ENCODE data around the gene FBXL20.

Gene FBXL20

DNA sequence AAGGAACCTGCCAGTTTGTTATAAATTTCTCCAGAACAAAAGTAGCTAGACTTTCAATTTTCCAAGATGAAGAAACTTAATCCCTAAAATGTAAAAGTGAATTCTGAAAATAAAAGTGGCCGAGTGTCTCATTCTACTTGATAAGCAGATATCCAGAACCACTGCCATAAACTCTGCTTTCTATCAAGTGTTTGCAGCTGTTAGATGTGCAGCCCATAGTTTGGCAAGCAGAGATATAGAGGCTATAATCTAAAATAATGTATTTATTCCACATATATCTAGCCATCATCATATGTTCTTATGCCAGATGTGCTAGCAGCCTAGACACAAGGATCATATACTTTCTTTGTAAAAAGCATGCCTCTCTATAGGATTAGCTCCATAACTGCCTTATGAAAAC, 14.7 kb upstream of the FBXL20 start:
- no peak overlapping the region for H3K4ac ChIP-seq (ENCODE audit: low read depth, low read length)
- H3K79me2 ChIP-seq (ENCODE audit: control insufficient read depth, insufficient read depth, low read length, poor library complexity), result no peaks in the 10 kb centered on the region
- no peak overlapping the region for H3K18ac ChIP-seq (ENCODE audit: low read length)
- DNase-seq, result no peak
- no peak overlapping the region for H3K4me3 ChIP-seq (ENCODE audit: low read depth, low read length)
- no peak overlapping the region for H2BK5ac ChIP-seq (ENCODE audit: low read depth, low read length, poor library complexity)
- H3K79me1 ChIP-seq (ENCODE audit: low read length), result no peaks in the 10 kb centered on the region
- H2BK120ac ChIP-seq (ENCODE audit: insufficient read depth, low read length, poor library complexity), result no peak overlapping the region
- H3K14ac ChIP-seq (ENCODE audit: low read length), result no peak overlapping the region
- H3K9ac ChIP-seq (ENCODE audit: low read length), result no peak overlapping the region
- no peak overlapping the region for H2BK12ac ChIP-seq (ENCODE audit: low read length)
- H4K12ac ChIP-seq (ENCODE audit: low read depth, low read length), result no peak overlapping the region
- no peak overlapping the region for H4K91ac ChIP-seq (ENCODE audit: low read depth, low read length)
- H3K4me1 ChIP-seq (ENCODE audit: control insufficient read depth in 1 of 2, insufficient read depth in 2 of 2, low read length in 2 of 2), result no peaks in the 10 kb centered on the region
- no peak overlapping the region for H4K8ac ChIP-seq (ENCODE audit: low read depth, low read length)
- no peak overlapping the region for H2AK5ac ChIP-seq (ENCODE audit: low read length)
- H3K27me3 ChIP-seq (ENCODE audit: insufficient read depth, low read length), result no peaks in the 10 kb centered on the region
- no peak overlapping the region for H2AFZ ChIP-seq (ENCODE audit: insufficient read depth, low read length, poor library complexity)
- no peaks in the 10 kb centered on the region for H3K9me3 ChIP-seq (ENCODE audit: insufficient read depth, low read depth, low read length)
- H3K4me2 ChIP-seq (ENCODE audit: low read length), result no peak overlapping the region
- H3K23ac ChIP-seq (ENCODE audit: low read length), result no peak overlapping the region
- H3K36me3 ChIP-seq (ENCODE audit: control insufficient read depth in 1 of 2, insufficient read depth in 2 of 2, low read length in 2 of 2), result peaks cover 49 to 55% of the 10 kb centered on the region in 2 experiments
- no peak overlapping the region for H3K27ac ChIP-seq (ENCODE audit: low read depth, low read length)
- WGBS (ENCODE audit: extremely low coverage, insufficient coverage, insufficient read length), result no CpG with 5 or more reads among the region's 1 CpG

DNA sequence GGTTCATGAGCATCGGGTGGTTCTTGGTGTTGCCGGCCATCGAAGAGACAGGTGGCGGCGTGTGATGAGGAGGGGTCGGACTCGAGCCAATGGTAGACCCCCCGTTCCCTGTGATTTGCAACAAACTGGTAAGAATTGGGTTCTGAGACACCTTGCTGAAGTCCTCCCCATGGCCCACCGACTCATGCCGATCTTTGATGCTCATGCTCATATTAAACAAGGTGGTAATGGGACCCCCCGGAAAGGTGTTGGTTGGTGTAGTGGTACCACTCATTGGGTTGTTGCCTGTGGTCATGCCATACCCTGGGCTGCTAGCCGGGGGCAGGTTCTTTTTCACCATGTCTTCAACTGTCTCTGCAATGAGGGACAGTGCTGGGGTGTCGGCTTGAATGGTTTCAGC, 8.9 kb upstream of the FBXL20 start:
- no peak overlapping the region for H3K4me3 ChIP-seq (ENCODE audit: low read depth, low read length)
- H4K91ac ChIP-seq (ENCODE audit: low read depth, low read length), result no peak overlapping the region
- no peak overlapping the region for H2AK5ac ChIP-seq (ENCODE audit: low read length)
- H2BK5ac ChIP-seq (ENCODE audit: low read depth, low read length, poor library complexity), result no peak overlapping the region
- no peaks in the 10 kb centered on the region for H3K27me3 ChIP-seq (ENCODE audit: insufficient read depth, low read length)
- no peaks in the 10 kb centered on the region for H3K4me1 ChIP-seq (ENCODE audit: control insufficient read depth in 1 of 2, insufficient read depth in 2 of 2, low read length in 2 of 2)
- WGBS (ENCODE audit: extremely low coverage, insufficient coverage, insufficient read length), result no CpG with 5 or more reads among the region's 13 CpGs
- H3K27ac ChIP-seq (ENCODE audit: low read depth, low read length), result no peak overlapping the region
- H2AFZ ChIP-seq (ENCODE audit: insufficient read depth, low read length, poor library complexity), result no peak overlapping the region
- no peak overlapping the region for H3K9ac ChIP-seq (ENCODE audit: low read length)
- no peak for DNase-seq
- no peak overlapping the region for H3K4ac ChIP-seq (ENCODE audit: low read depth, low read length)
- H3K4me2 ChIP-seq (ENCODE audit: low read length), result no peak overlapping the region
- no peaks in the 10 kb centered on the region for H3K9me3 ChIP-seq (ENCODE audit: insufficient read depth, low read depth, low read length)
- no peak overlapping the region for H4K8ac ChIP-seq (ENCODE audit: low read depth, low read length)
- H2BK120ac ChIP-seq (ENCODE audit: insufficient read depth, low read length, poor library complexity), result no peak overlapping the region
- no peaks in the 10 kb centered on the region for H3K79me2 ChIP-seq (ENCODE audit: control insufficient read depth, insufficient read depth, low read length, poor library complexity)
- H2BK12ac ChIP-seq (ENCODE audit: low read length), result no peak overlapping the region
- peaks cover 45 to 62% of the 10 kb centered on the region in 2 experiments for H3K36me3 ChIP-seq (ENCODE audit: control insufficient read depth in 1 of 2, insufficient read depth in 2 of 2, low read length in 2 of 2)
- no peaks in the 10 kb centered on the region for H3K79me1 ChIP-seq (ENCODE audit: low read length)
- no peak overlapping the region for H3K18ac ChIP-seq (ENCODE audit: low read length)
- H3K23ac ChIP-seq (ENCODE audit: low read length), result no peak overlapping the region
- no peak overlapping the region for H4K12ac ChIP-seq (ENCODE audit: low read depth, low read length)
- no peak overlapping the region for H3K14ac ChIP-seq (ENCODE audit: low read length)

DNA sequence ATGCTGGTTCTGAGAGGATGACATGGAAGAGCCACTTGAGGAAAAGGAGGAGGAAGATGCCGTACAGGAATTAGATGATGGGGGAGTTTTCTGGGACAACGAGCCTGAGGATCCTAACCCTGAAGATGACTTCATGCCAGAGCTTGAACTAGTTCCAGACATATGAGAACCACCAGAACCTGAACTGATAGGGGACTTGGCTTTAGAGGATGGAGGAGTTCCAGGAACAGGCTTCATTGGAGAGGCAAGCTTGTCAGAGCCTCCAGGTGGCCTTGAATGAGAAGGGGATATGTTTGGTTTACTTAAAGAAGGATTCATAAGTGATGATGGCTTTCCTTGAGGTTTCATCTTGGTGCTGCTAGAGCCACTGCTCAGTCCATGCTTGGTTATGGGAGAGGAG, 6.9 kb upstream of the FBXL20 start:
- Histone ChIP-seq H2AK5ac (ENCODE audit: low read length) (no peak overlapping the region), H4K8ac (ENCODE audit: low read depth, low read length) (no peak overlapping the region), H3K36me3 (ENCODE audit: control insufficient read depth in 1 of 2, insufficient read depth in 2 of 2, low read length in 2 of 2) (peaks cover 34 to 48% of the 10 kb centered on the region in 2 experiments), H2BK12ac (ENCODE audit: low read length) (no peak overlapping the region), H2AFZ (ENCODE audit: insufficient read depth, low read length, poor library complexity) (no peak overlapping the region), H3K9me3 (ENCODE audit: insufficient read depth, low read depth, low read length) (no peaks in the 10 kb centered on the region), H3K23ac (ENCODE audit: low read length) (no peak overlapping the region), H2BK5ac (ENCODE audit: low read depth, low read length, poor library complexity) (no peak overlapping the region), H3K4ac (ENCODE audit: low read depth, low read length) (no peak overlapping the region), H3K27ac (ENCODE audit: low read depth, low read length) (no peak overlapping the region), H3K79me1 (ENCODE audit: low read length) (no peaks in the 10 kb centered on the region), H3K14ac (ENCODE audit: low read length) (no peak overlapping the region), H2BK120ac (ENCODE audit: insufficient read depth, low read length, poor library complexity) (no peak overlapping the region), H3K4me3 (ENCODE audit: low read depth, low read length) (no peak overlapping the region), H3K27me3 (ENCODE audit: insufficient read depth, low read length) (no peaks in the 10 kb centered on the region), H3K9ac (ENCODE audit: low read length) (no peak overlapping the region), H4K12ac (ENCODE audit: low read depth, low read length) (no peak overlapping the region), H4K91ac (ENCODE audit: low read depth, low read length) (no peak overlapping the region), H3K4me1 (ENCODE audit: control insufficient read depth in 1 of 2, insufficient read depth in 2 of 2, low read length in 2 of 2) (no peaks in the 10 kb centered on the region), H3K18ac (ENCODE audit: low read length) (no peak overlapping the region), H3K4me2 (ENCODE audit: low read length) (no peak overlapping the region), H3K79me2 (ENCODE audit: control insufficient read depth, insufficient read depth, low read length, poor library complexity) (no peaks in the 10 kb centered on the region)
- WGBS (ENCODE audit: extremely low coverage, insufficient coverage, insufficient read length), result no CpG with 5 or more reads among the region's 2 CpGs
- DNase-seq, result no peak

DNA sequence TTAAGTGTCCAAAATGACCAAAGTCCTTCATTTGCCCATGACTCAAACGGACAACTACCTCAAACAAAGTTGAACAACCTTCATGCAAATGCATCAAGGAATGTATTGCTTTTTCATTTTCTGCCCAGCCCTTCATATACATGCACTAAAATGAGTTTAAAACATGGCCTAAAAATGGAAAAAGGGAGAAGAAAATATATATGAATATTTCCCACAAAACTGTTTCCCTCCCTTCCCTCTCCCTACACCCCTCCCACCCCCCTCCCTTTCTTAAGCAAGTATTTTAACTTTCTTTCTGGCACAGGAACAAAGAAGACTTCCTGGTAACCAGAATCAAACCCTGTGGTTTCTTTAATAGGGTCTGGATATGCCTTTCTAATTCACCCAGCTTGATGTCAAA, 5.5 kb upstream of the FBXL20 start:
- no peak overlapping the region for H2AFZ ChIP-seq (ENCODE audit: insufficient read depth, low read length, poor library complexity)
- H3K14ac ChIP-seq (ENCODE audit: low read length), result no peak overlapping the region
- H3K9me3 ChIP-seq (ENCODE audit: insufficient read depth, low read depth, low read length), result no peaks in the 10 kb centered on the region
- H3K9ac ChIP-seq (ENCODE audit: low read length), result no peak overlapping the region
- WGBS (ENCODE audit: extremely low coverage, insufficient coverage, insufficient read length), result no CpG with 5 or more reads among the region's 1 CpG
- H3K36me3 ChIP-seq (ENCODE audit: control insufficient read depth in 1 of 2, insufficient read depth in 2 of 2, low read length in 2 of 2), result peaks cover 31 to 41% of the 10 kb centered on the region in 2 experiments
- H2BK5ac ChIP-seq (ENCODE audit: low read depth, low read length, poor library complexity), result no peak overlapping the region
- no peak overlapping the region for H2BK12ac ChIP-seq (ENCODE audit: low read length)
- H3K79me1 ChIP-seq (ENCODE audit: low read length), result peaks cover under 1% of the 10 kb centered on the region
- no peak overlapping the region for H2AK5ac ChIP-seq (ENCODE audit: low read length)
- H3K4me2 ChIP-seq (ENCODE audit: low read length), result no peak overlapping the region
- H4K8ac ChIP-seq (ENCODE audit: low read depth, low read length), result no peak overlapping the region
- no peaks in the 10 kb centered on the region for H3K79me2 ChIP-seq (ENCODE audit: control insufficient read depth, insufficient read depth, low read length, poor library complexity)
- no peak overlapping the region for H4K12ac ChIP-seq (ENCODE audit: low read depth, low read length)
- H3K4me1 ChIP-seq (ENCODE audit: control insufficient read depth in 1 of 2, insufficient read depth in 2 of 2, low read length in 2 of 2), result no peaks in the 10 kb centered on the region
- no peak for DNase-seq
- H3K27ac ChIP-seq (ENCODE audit: low read depth, low read length), result no peak overlapping the region
- no peak overlapping the region for H4K91ac ChIP-seq (ENCODE audit: low read depth, low read length)
- H3K23ac ChIP-seq (ENCODE audit: low read length), result no peak overlapping the region
- H3K4ac ChIP-seq (ENCODE audit: low read depth, low read length), result no peak overlapping the region
- H2BK120ac ChIP-seq (ENCODE audit: insufficient read depth, low read length, poor library complexity), result no peak overlapping the region
- H3K27me3 ChIP-seq (ENCODE audit: insufficient read depth, low read length), result no peaks in the 10 kb centered on the region
- no peak overlapping the region for H3K4me3 ChIP-seq (ENCODE audit: low read depth, low read length)
- H3K18ac ChIP-seq (ENCODE audit: low read length), result no peak overlapping the region

All from trophoblast cell (in vitro differentiated cells and primary cell).